Nephron progenitor cell (in vitro differentiated cells): ENCODE data around the gene MCU.

Experiments
- DNase-seq: peaks from one replicate; pipeline ENCODE4 v3.0.0; 2021
- H3K27ac Mint-ChIP-seq: 2 replicates; pipeline ENCODE4 v1.8.0; 2021; ENCODE audit warnings: mild to moderate bottlenecking, moderate library complexity, mixed read lengths
- H3K27me3 Mint-ChIP-seq: 2 replicates; pipeline ENCODE4 v1.8.0; 2021; ENCODE audit warnings: mild to moderate bottlenecking, low read depth, mixed read lengths; ENCODE audit not compliant: poor library complexity
- H3K36me3 Mint-ChIP-seq: 2 replicates; pipeline ENCODE4 v1.8.0; 2021; ENCODE audit warnings: low read depth, mixed read lengths
- H3K4me1 Mint-ChIP-seq: 2 replicates; pipeline ENCODE4 v1.8.0; 2021; ENCODE audit warnings: mixed read lengths
- H3K4me3 Mint-ChIP-seq: 2 replicates; pipeline ENCODE4 v1.8.0; 2021; ENCODE audit warnings: mild to moderate bottlenecking, moderate library complexity, mixed read lengths
- H3K9me3 Mint-ChIP-seq: 2 replicates; pipeline ENCODE4 v1.8.0; 2021; ENCODE audit warnings: mild to moderate bottlenecking, moderate library complexity, mixed read lengths
- CTCF ChIP-seq: fragments of 200-600 bp; sonication (generic); IDR thresholded peaks from 2 replicates; pipeline ENCODE4 v1.5.0; 2021; ENCODE audit warnings: antibody characterized with exemption

MCU gene

GRCh38 chr10:72816565-72816964, 124.6 kb downstream of the MCU start:
- Mint-ChIP-seq H3K27ac (no peak overlapping the region), H3K27me3 (no peaks in the 10 kb centered on the region), H3K4me1 (no peaks in the 10 kb centered on the region), H3K36me3 (no peaks in the 10 kb centered on the region), H3K9me3 (no peaks in the 10 kb centered on the region), H3K4me3 (no peak overlapping the region)
- no peak for TF ChIP-seq CTCF
- DNase-seq, result no peak

- Mint-ChIP-seq H3K27me3 (no peaks in the 10 kb centered on the region), H3K36me3 (peaks cover 12% of the 10 kb centered on the region), H3K4me1 (no peaks in the 10 kb centered on the region), H3K9me3 (peaks cover 13% of the 10 kb centered on the region), H3K4me3 (no peak overlapping the region), H3K27ac (no peak overlapping the region)
- DNase-seq, result no peak
- no peak for TF ChIP-seq CTCF
Measured at GRCh38 chr10:72818076-72818475, 126.1 kb downstream of the MCU start.

GRCh38 chr10:72819053-72819452, 127.1 kb downstream of the MCU start:
- Mint-ChIP-seq H3K27ac (no peak overlapping the region), H3K27me3 (no peaks in the 10 kb centered on the region), H3K4me3 (no peak overlapping the region), H3K9me3 (peaks cover 16% of the 10 kb centered on the region), H3K4me1 (no peaks in the 10 kb centered on the region), H3K36me3 (peaks cover 12% of the 10 kb centered on the region)
- no peak for TF ChIP-seq CTCF
- no peak for DNase-seq

- no peak for DNase-seq
- H3K9me3 Mint-ChIP-seq, result peaks cover 16% of the 10 kb centered on the region
- peaks cover 12% of the 10 kb centered on the region for H3K36me3 Mint-ChIP-seq
- H3K4me1 Mint-ChIP-seq, result no peaks in the 10 kb centered on the region
- TF ChIP-seq CTCF, result no peak
- H3K27ac Mint-ChIP-seq, result no peak overlapping the region
- no peak overlapping the region for H3K4me3 Mint-ChIP-seq
- no peaks in the 10 kb centered on the region for H3K27me3 Mint-ChIP-seq
Measured at GRCh38 chr10:72821606-72822005, 129.7 kb downstream of the MCU start.

- no peak for DNase-seq
- Mint-ChIP-seq H3K4me3 (no peak overlapping the region), H3K4me1 (no peaks in the 10 kb centered on the region), H3K36me3 (peaks cover 12% of the 10 kb centered on the region), H3K9me3 (peaks cover 16% of the 10 kb centered on the region), H3K27me3 (no peaks in the 10 kb centered on the region), H3K27ac (no peak overlapping the region)
- no peak for TF ChIP-seq CTCF
Measured at GRCh38 chr10:72822342-72822986, 130.5 kb downstream of the MCU start.

- TF ChIP-seq CTCF, result no peak
- Mint-ChIP-seq H3K27ac (no peak overlapping the region), H3K27me3 (no peaks in the 10 kb centered on the region), H3K4me1 (peaks cover 12% of the 10 kb centered on the region), H3K4me3 (no peak overlapping the region), H3K36me3 (peaks cover 12% of the 10 kb centered on the region), H3K9me3 (peaks cover 16% of the 10 kb centered on the region)
- no peak for DNase-seq
Measured at GRCh38 chr10:72825163-72825562, 133.2 kb downstream of the MCU start.
